WTC11 (cell line): ENCODE data around the gene RPL36A.

Experiments
- TF ChIP-seq, protein P1 (sequence below): fragments of 200-600 bp; IDR thresholded peaks from 2 replicates; pipeline ENCODE4 v1.8.0; 2022; ENCODE audit warnings: antibody characterized with exemption
- TF ChIP-seq, protein P2 (sequence below): sonication (generic); formaldehyde crosslinking; IDR thresholded peaks from 2 replicates; pipeline ENCODE4 v1.8.1; 2022; ENCODE audit warnings: low read depth, missing genetic modification reagents, borderline replicate concordance
- TF ChIP-seq, protein P3 (sequence below): sonication (generic); formaldehyde crosslinking; IDR thresholded peaks from 2 replicates; pipeline ENCODE4 v1.8.1; 2023; ENCODE audit warnings: mild to moderate bottlenecking, missing genetic modification reagents, moderate library complexity

DNA sequence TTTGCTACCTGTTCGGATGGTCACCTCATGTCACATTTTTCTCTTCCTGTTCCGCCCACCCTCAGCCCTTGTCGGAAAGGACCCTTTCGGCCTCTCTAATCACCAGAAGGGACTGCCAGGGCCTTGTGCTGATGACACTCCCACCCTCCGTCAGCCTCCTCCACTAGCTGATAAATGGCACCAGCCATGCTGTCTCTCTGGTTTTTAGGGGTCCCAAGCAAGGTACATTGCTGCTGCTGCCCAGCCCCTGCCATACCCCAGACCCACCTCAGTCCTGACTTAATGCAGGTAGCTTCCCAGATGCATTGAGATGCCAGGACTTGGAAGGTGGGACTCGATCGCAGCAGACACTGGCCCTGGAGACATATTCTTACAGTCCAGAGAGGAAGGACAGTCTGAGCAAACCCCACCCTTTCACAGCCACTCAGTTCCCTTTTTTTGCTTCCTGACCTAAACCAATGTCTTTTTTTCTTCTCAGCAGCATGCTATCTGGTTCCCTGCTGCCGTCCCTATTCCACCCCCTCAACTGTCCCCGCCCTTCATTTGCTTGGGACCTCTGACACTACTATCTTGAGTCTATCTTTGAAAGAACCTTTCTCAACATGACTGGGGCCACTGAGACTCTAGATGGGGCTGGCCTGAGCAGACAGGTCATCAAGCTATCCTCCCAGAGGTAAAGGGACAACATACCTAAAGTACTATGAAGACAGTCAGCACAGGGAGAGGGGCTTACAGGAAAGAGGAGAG is 4.8 kb upstream of the RPL36A start, which contains the start of gene BTK:
- TF ChIP-seq, protein P1, sequence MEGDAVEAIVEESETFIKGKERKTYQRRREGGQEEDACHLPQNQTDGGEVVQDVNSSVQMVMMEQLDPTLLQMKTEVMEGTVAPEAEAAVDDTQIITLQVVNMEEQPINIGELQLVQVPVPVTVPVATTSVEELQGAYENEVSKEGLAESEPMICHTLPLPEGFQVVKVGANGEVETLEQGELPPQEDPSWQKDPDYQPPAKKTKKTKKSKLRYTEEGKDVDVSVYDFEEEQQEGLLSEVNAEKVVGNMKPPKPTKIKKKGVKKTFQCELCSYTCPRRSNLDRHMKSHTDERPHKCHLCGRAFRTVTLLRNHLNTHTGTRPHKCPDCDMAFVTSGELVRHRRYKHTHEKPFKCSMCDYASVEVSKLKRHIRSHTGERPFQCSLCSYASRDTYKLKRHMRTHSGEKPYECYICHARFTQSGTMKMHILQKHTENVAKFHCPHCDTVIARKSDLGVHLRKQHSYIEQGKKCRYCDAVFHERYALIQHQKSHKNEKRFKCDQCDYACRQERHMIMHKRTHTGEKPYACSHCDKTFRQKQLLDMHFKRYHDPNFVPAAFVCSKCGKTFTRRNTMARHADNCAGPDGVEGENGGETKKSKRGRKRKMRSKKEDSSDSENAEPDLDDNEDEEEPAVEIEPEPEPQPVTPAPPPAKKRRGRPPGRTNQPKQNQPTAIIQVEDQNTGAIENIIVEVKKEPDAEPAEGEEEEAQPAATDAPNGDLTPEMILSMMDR: no peak
- TF ChIP-seq, protein P2, sequence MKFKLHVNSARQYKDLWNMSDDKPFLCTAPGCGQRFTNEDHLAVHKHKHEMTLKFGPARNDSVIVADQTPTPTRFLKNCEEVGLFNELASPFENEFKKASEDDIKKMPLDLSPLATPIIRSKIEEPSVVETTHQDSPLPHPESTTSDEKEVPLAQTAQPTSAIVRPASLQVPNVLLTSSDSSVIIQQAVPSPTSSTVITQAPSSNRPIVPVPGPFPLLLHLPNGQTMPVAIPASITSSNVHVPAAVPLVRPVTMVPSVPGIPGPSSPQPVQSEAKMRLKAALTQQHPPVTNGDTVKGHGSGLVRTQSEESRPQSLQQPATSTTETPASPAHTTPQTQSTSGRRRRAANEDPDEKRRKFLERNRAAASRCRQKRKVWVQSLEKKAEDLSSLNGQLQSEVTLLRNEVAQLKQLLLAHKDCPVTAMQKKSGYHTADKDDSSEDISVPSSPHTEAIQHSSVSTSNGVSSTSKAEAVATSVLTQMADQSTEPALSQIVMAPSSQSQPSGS: no peak
- TF ChIP-seq, protein P3, sequence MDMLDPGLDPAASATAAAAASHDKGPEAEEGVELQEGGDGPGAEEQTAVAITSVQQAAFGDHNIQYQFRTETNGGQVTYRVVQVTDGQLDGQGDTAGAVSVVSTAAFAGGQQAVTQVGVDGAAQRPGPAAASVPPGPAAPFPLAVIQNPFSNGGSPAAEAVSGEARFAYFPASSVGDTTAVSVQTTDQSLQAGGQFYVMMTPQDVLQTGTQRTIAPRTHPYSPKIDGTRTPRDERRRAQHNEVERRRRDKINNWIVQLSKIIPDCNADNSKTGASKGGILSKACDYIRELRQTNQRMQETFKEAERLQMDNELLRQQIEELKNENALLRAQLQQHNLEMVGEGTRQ (CRISPR knock-in tag): no peak
